ENCODE data around the gene FBXL16.

- TF ChIP-seq USF1 (IDR thresholded peaks at IDR 0.05; ENCODE audit: borderline replicate concordance, low read depth), result no peak
- no peak for TF ChIP-seq CTCF (IDR thresholded peaks at IDR 0.05)
- TF ChIP-seq MEF2A (IDR thresholded peaks at IDR 0.05; ENCODE audit: borderline replicate concordance, low read depth), result no peak
- TF ChIP-seq REST (IDR thresholded peaks at IDR 0.05; ENCODE audit: low read depth, low read length), result no peak
- TF ChIP-seq EP300 (IDR thresholded peaks at IDR 0.05; ENCODE audit: borderline replicate concordance in 1 of 2, low read depth in 1 of 2, low read length in 1 of 2), result no peak
- TF ChIP-seq EZH2phosphoT487 (IDR thresholded peaks at IDR 0.05; ENCODE audit: borderline replicate concordance, low read depth), result no peak
Observed at GRCh38 chr16:736936-737481, 31.4 kb upstream of the FBXL16 start.
